ENCODE measurements around the gene CD7.

Gene CD7

GRCh38 chr17:82328141-82328993 is 11.0 kb upstream of the CD7 start:
- DNase-seq = no peak

DNA sequence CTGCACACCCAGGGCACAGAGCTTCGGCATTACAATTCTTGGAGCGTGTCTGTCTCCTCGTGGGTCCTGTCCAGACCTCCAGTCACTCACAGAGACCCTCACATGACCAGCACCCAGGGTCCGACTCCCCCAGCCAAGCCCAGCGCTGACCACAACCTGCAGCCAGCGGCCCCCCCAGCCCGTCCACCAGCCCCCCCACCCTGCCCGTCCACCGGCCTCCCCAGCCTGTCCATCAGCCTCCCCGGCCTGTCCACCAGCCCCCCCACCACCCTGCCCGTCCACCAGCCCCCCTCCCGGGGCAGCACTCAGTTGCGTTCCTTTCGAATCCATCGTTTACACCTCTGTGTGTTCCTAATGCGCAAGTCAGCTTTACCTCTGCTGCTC is 10.3 kb upstream of the CD7 start:
- no peak for DNase-seq

- DNase-seq = no peak
Observed at GRCh38 chr17:82327289-82327688, 9.9 kb upstream of the CD7 start.

GRCh38 chr17:82325286-82326180 is 8.1 kb upstream of the CD7 start:
- no peak for DNase-seq

DNA sequence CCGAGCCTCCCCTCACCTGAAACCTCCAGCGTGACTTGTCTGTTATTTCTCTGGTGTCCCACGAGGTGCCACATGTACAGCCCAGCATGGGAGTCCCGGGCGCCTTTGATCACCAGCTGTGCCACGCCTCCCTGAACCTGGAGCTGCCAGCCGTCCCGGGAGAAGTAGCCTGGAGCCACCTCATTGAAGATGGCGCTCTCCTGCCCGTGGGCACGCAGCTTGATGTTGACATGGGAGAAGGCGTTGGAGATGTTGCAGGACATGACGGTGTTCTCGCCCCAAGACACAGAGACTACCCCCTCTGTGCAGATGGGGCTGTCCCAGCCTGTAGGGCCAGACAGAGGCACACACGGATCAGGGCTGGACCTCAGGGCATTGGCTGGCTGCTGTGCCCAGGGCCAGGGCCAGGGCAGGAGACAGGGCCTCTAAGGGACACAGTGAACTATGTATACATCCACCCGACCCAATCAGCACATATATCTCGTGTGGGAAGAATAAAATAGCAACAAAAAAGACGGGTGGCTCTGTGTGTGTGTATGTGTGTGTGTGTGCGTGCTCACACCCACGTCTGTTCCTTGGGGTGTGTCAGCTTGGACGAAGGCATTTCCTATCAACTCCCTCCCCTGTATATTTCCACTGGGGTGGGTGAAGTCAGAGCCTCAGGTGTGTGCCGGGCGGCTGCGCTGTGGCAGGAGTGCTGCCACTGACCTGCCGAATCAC is 7.3 kb upstream of the CD7 start:
- no peak for DNase-seq

GRCh38 chr17:82323514-82324234 is 6.3 kb upstream of the CD7 start:
- no peak for DNase-seq

- no peak for DNase-seq
Observed at GRCh38 chr17:82322526-82323453, 5.4 kb upstream of the CD7 start.

- no peak for DNase-seq
Observed at GRCh38 chr17:82321947-82322466, 4.6 kb upstream of the CD7 start.

GRCh38 chr17:82320956-82321927 is 3.8 kb upstream of the CD7 start:
- peak; percentile 47 to 69 for DNase-seq

DNA sequence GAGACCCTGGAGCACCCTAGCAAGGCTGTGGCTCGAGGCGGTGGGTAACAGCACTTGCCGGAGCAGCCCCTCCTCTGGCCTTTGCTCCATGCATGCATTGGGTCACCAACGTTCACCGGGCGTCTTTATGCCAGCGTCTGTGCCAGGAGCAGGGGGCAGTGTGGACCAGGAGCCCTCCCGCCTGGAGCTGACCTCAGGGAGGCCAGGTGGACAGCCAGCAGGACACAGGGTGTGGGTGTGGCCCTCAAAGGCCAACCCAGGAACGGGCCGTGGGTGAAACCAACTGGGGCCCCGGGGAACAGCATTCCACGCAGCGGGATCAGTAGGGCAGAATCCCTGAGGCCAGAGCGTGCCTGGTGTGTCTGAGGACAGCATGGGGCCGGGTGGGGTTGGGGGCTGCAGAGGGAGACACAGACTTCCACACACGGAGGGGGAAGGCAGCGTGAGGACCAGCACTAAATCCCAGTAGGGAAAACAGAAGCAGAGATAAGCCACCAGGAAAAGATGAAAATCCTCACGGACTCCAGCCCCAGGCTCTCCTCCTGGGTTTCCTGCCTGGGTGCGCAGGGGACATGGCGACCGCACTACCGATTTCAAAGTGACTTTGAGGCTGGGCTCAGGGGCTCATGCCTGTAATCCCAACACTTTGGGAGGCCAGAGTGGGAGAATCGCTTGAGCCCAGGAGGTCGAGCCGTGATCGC is 2.9 kb upstream of the CD7 start:
- peak in 1 of 2 experiments; percentile 24 for DNase-seq

DNA sequence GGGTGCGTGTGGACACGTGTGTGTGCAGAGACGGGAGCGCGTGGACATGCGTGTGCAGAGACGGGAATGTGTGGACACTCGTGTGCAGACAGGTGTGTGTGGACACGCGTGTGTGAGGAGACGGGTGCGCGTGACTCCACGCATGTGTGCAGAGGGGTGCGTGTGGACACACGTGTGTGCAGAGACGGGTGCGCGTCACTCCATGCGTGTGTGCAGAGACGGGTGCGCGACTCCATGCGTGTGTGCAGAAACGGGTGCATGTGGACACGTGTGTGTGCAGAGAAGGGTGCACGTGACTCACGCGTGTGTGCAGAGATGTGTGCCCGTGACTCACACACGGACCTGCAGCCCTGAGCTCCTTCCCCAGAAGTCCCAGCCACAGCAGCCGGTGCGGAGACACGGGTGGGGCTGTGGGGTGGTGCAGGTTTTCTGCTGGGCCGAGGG is 2.2 kb upstream of the CD7 start:
- DNase-seq = no peak

- DNase-seq = no peak
Observed at GRCh38 chr17:82318772-82319606, 1.6 kb upstream of the CD7 start.

DNA sequence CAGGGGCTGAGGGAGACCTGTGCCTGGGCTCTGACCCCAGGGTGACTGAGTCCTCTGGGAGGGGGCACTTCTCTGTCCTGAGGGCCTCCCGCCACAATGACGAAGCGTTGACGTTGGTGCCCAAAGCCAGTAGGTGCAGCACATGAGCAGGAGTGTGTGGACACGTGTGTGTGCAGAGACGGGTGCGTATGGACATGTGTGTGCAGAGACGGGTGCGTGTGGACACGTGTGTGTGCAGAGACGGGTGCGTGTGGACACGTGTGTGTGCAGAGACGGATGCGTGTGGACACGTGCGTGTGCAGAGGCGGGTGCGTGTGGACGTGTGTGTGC is 726 bp upstream of the CD7 start:
- DNase-seq = no peak

DNA sequence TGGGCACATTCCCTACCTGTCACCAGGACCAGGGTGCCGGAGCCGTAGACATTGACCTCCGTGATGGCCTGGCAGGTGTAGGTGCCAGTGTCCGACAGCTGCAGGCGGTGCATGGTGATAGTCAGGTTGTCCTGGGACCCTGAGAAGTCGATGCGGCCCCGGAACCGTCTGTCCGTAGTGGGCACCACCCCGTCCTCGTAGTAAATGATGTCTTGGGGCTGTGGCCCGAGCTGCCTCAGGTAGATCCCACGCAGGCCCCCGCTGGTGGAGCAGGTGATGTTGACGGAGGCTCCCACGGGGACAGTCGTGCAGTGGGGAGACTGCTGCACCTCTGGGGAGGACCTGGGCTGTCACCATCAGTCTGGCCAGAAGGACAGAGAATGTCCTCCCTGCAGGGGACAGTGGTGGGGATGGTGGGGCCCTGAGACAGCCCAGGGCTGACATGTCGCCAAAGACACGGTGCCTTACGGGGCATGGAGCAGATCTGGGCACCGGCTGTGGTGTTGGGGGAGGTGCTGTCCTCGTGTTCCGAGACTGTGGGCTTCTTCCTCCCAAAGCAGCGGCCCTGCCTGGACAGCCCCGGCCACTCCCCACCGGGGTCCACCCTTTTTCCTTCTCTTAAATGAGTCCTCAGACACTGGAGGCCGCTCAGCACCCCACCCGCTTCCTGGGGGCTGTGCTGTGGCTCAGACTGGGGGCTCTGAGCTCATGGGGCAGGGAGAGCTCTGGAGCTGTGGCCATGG is 586 bp downstream of the CD7 start:
- no peak for DNase-seq

DNA sequence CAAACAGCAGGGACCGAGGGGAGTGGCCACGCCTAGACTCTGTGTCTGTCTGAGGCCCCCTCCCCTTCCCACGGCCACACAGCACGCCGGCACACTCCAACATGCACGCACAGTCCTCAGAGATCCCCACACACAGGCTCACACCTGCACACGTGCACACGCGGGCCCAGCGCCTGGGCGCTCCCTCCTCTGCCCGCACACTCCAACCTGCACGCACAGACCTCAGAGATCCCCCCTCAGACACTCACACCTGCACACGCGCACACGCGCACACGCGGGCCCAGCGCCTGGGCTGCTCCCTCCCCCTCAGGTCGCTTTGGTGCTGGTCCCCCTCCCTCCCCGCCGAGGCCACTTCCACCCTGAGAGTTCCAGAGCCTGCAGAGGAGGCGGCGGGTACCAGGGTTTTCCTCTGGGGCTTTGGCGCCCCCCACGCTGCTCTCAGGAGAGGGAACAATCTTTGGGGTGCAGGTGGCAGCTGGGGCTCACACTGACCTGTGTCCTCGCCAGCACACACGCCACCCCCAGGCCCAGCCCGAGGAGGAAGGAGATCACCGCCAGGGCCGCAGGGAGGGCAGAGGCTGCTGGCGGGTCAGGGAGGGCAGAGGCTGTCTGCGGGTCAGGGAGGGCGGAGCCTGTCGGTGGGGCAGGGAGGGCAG is 1.6 kb downstream of the CD7 start:
- no peak for DNase-seq

- DNase-seq = no peak
Observed at GRCh38 chr17:82314727-82315605, 2.4 kb downstream of the CD7 start.

Measured in NCI-H1930 (cell line).